Activated naive CD8-positive, alpha-beta T cell treated with anti-CD3 and anti-CD28 coated beads, Interleukin-2, amount 10 ng/mL, durations not matched to agents 7 days and 5 days (primary cell): ENCODE data around the gene TAGLN2. TPM values are rescaled to one million over a fixed set of nuclear protein-coding genes. Genes with fewer than 3 reads are reported as not detected.
"Not testable (repeated sequence)": the region's sequence is repeated elsewhere in the genome, so short reads cannot be mapped to it uniquely, and the experiment has no call there.

ENCODE experiments used
- ATAC-seq: fragments of 150-1000 bp; cut with Tn5 transposase; one replicate; pipeline ENCODE4 v1.10.0; 2021; ENCODE audit warnings: low read depth, moderate library complexity
- POLR2A ChIA-PET: fragments of 350-600 bp; sonication (Branson Sonifier 250); formaldehyde crosslinking; loops from one replicate; lab custom pipeline; 2021; ENCODE audit warnings: antibody characterized with exemption; lab: Charles Lee
- DNase-seq: peaks from one replicate; pipeline ENCODE4 v3.0.0; 2021
- H3K27ac Mint-ChIP-seq: one replicate; pipeline ENCODE4 v1.8.0; 2022; ENCODE audit warnings: mild to moderate bottlenecking, mixed read lengths
- H3K27me3 Mint-ChIP-seq: one replicate; pipeline ENCODE4 v1.8.0; 2022; ENCODE audit warnings: mild to moderate bottlenecking, moderate library complexity, mixed read lengths
- H3K36me3 Mint-ChIP-seq: one replicate; pipeline ENCODE4 v1.8.0; 2021; ENCODE audit warnings: mild to moderate bottlenecking, mixed read lengths
- H3K4me1 Mint-ChIP-seq: one replicate; pipeline ENCODE4 v1.8.0; 2021; ENCODE audit warnings: mixed read lengths
- H3K4me3 Mint-ChIP-seq: one replicate; pipeline ENCODE4 v1.8.0; 2022; ENCODE audit warnings: mild to moderate bottlenecking, moderate library complexity, mixed read lengths
- H3K9me3 Mint-ChIP-seq: one replicate; pipeline ENCODE4 v1.8.0; 2021; ENCODE audit warnings: mixed read lengths
- total RNA-seq, 2 experiments: library from RNA; stranded (reverse); gene quantifications; one replicate each; pipeline ENCODE4 v1.2.3, GENCODE V29; 2021

TAGLN2 gene
- total RNA-seq, 2 experiments from 2014 or later = 384 to 388 TPM

DNA sequence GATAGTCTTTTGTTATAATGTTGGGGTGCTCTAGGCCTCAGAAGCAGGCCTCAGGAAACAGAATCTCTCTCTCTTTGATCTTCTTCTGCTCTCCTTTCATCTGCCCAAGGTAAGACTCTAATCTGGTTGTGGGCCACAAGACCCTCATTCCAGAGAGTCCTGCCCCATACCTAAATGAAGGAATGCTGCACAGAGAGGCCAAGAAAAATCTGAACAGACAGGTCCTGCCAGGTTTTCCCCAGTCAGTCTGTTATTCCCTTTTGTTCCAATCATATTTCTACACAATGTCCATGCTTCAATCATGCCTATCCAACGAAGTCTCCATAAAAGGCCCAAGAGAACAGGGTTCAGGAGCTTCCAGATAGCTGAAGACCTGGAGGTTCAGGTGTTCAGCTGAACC lies 18.3 kb downstream of the TAGLN2 start:
- DNase-seq = no peak
- H3K4me1 Mint-ChIP-seq = peaks cover 30% of the 10 kb centered on the region
- H3K36me3 Mint-ChIP-seq = peaks cover 6% of the 10 kb centered on the region
- H3K27me3 Mint-ChIP-seq = no peaks in the 10 kb centered on the region
- no peaks in the 10 kb centered on the region for H3K9me3 Mint-ChIP-seq
- H3K27ac Mint-ChIP-seq = no peak overlapping the region
- POLR2A ChIA-PET = interaction anchor here (2.6 kb wide), 1 partner anchor 17 kb away, joined by 11 read pairs; the partner anchor contains the start of gene TAGLN2
- ATAC-seq = no peak
- no peak overlapping the region for H3K4me3 Mint-ChIP-seq

DNA sequence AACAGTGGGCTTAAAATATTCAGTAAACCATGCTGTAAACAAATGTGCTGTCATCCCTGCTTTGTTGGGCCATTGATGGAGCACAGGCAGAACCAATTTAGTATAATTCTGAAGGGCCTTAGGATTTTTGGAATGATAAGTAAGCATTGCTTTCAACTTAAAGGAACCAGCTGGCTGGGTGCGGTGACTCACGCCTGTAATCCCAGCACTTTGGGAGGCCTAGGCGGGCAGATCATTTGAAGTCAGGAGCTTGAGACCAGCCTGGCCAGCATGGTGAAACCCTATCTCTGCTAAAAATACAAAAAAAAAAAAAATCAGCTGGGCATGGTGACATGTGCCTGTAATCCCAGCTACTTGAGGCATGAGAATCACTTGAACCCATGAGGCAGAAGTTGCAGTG lies 21.3 kb downstream of the TAGLN2 start:
- H3K27me3 Mint-ChIP-seq = not testable (repeated sequence)

DNA sequence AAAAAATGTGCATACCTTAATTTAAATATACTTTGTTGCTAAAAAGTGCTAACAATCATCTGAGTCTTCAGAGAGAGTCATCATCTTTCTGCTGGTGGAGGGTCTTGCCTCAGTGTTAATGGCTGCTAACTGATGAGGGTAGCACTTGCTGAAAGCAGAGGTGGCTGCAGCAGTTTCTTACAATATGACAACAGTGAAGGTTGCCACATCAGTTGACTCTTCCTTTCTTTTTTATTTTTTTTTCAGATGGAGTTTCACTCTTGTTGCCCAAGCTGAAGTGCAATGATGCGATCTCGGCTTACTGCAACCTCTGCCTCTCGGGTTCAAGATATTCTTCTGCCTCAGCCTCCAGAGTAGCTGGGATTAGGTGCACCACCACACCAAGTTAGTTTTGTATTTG lies 22.8 kb downstream of the TAGLN2 start:
- DNase-seq = no peak
- no peak for ATAC-seq
- POLR2A ChIA-PET = no interaction called here
- H3K9me3 Mint-ChIP-seq = no peaks in the 10 kb centered on the region
- H3K27ac Mint-ChIP-seq = no peak overlapping the region
- peaks cover 6% of the 10 kb centered on the region for H3K36me3 Mint-ChIP-seq
- no peak overlapping the region for H3K4me3 Mint-ChIP-seq
- peaks cover 3% of the 10 kb centered on the region for H3K4me1 Mint-ChIP-seq
- H3K27me3 Mint-ChIP-seq = peaks cover 7% of the 10 kb centered on the region

More for the DNA sequence above, 21.3 kb downstream of the TAGLN2 start:
- ATAC-seq, H3K4me1 Mint-ChIP-seq, H3K27ac Mint-ChIP-seq, H3K4me3 Mint-ChIP-seq, H3K9me3 Mint-ChIP-seq, H3K36me3 Mint-ChIP-seq, DNase-seq: not testable (repeated sequence)
- POLR2A ChIA-PET = interaction anchor here (0.7 to 1.0 kb wide), 3 partner anchors 9 to 28 kb away, joined by 3 to 6 read pairs (median 3); no protein-coding TSS in a partner anchor

DNA sequence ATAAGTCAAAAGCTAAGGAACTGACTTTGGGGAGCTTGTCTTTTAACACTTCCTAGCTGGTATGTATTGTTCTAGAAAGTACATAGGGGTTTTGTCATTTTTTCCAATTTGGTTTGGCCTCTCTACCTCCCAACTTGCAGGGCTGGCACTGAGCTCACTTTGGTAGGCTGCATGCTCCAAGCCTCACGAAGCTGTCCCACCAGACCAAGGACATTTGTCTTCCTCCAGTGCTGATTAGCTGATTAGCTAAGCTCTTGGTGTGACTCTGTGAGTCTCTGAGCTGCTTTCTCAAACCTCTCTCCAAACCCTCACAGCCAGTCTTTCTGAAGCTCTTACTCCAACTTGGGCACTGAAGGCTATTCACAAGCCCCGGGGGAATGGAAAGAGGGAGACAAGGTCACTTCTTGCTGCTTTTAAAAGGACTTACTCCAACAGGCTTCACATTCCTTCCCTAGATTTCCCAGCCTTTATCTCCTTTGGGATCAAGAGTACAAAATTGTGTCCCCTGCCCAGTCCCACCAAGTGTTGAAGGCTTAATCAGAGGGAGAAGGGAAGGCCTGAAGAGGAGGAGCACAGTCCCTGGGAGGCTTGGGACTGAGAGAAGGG lies 24.4 kb downstream of the TAGLN2 start:
- Mint-ChIP-seq H3K4me1 (no peaks in the 10 kb centered on the region), H3K27ac (no peak overlapping the region), H3K27me3 (peaks cover 12% of the 10 kb centered on the region), H3K9me3 (no peaks in the 10 kb centered on the region), H3K36me3 (peaks cover 3% of the 10 kb centered on the region), H3K4me3 (no peak overlapping the region)
- DNase-seq = no peak
- no peak for ATAC-seq
- POLR2A ChIA-PET = interaction anchor here (1.4 kb wide), 1 partner anchor 24 kb away, joined by 6 read pairs; the partner anchor contains the start of gene TAGLN2

DNA sequence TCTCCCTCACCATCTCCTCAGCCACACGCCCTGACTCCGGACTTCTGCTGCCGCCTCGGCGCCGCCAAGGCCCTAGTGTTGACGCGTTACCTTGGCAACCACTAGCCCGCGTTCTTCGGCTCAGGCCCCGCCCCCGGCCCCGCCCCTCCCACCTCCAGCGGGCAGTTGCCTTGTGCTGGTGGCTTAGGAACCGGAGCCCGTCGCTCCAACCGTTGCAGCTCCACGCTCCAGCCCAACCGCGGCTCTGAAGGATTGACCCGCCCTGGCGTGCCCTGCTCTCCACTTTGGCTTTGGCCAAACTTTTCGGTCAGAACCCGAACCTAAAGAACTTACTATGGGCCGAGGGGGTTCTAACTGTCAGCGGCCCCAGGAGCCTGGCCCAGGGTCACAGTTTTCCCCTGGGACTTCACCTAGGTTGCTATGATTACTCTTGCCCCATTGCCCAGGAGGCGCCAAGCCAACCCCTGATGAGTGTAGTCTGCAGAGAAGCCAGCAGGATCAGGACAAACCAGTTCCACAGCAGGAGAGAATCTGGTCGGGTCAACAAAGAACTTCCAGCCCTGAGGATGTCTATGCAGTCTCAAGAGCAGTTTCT lies 25.1 kb downstream of the TAGLN2 start, which contains the start of gene CFAP45:
Gene CFAP45, minus strand, starts transcription at position 80 of the 595 bp plus-strand sequence. Its CDS starts 67 bp downstream, at position 13.
- POLR2A ChIA-PET = interaction anchor here (1.4 kb wide), 1 partner anchor 25 kb away, joined by 6 read pairs; the partner anchor contains the start of gene TAGLN2
- no peak within 1 kb of the TSS for H3K27ac Mint-ChIP-seq
- ATAC-seq (no peak), DNase-seq (no peak)
- peaks cover 12% of the 10 kb centered on the region for H3K27me3 Mint-ChIP-seq
- no peaks in the 10 kb centered on the region for H3K9me3 Mint-ChIP-seq
- H3K4me3 Mint-ChIP-seq = no peak within 1 kb of the TSS
- no peaks in the 10 kb centered on the region for H3K4me1 Mint-ChIP-seq
- H3K36me3 Mint-ChIP-seq = peaks cover 3% of the 10 kb centered on the region

DNA sequence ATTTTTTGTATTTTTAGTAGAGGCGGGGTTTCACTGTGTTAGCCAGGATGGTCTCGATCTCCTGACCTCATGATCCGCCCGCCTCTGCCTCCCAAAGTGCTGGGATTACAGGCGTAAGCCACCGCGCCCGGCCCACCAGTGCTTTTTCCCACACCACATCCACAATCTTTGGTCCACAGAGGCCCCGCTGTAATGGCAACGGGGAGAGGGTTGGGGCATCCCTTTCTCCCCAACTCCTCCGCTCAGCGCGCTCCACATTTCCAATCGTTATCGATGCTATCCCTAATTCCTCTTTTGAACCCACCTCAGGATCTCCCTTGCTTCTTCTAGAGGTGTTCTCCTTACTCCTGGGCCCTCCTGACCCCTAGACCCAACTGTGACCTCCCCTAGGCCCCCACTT lies 25.7 kb downstream of the TAGLN2 start:
- peaks cover 15% of the 10 kb centered on the region for H3K27me3 Mint-ChIP-seq
- not testable (repeated sequence) for DNase-seq, H3K4me3 Mint-ChIP-seq, ATAC-seq, H3K4me1 Mint-ChIP-seq, H3K27ac Mint-ChIP-seq, H3K9me3 Mint-ChIP-seq, H3K36me3 Mint-ChIP-seq
- POLR2A ChIA-PET = interaction anchor here (1.4 kb wide), 1 partner anchor 25 kb away, joined by 6 read pairs; the partner anchor contains the start of gene TAGLN2

DNA sequence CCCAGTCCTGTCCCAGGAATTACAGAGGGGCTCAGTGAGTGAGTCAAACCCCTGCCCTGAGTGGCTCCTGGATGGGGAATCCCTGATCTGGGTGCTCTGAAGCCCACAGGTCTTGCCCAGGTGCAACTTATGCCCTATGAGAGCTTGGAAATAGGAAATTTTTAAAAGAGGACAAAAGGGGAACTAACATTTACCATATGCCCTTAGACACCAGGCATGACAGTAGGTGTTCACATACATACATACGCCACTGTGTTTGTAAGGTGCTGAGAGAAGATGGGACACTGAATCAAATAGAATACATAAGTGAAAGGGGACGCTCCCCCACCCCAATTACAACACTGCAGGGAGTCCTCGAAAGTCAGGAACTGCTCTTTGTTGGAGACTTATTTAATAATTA lies 26.8 kb downstream of the TAGLN2 start:
- ATAC-seq (no peak), DNase-seq (no peak)
- Mint-ChIP-seq H3K27me3 (peaks cover 15% of the 10 kb centered on the region), H3K4me1 (no peaks in the 10 kb centered on the region), H3K27ac (no peak overlapping the region), H3K4me3 (no peak overlapping the region), H3K9me3 (no peaks in the 10 kb centered on the region), H3K36me3 (no peaks in the 10 kb centered on the region)
- POLR2A ChIA-PET = no interaction called here

DNA sequence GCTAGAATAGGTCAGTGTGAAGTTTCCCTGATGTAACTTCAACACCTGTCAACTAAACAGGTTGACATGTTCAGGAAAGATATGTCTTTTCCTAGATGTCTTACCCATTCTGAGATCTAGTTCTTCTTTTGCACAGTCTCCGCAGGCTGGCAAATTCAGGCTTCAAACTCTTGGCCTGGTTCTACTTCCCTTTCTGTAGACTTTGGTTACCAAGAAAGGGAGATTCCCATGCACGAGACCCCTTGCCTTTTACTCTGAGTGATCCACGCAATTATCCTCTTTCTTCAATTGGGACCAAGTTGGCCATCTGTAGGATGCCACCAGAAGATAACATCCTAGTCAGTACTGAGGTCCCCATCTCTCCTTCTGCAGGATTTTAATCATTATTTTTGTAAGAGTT lies 27.3 kb downstream of the TAGLN2 start:
- H3K4me1 Mint-ChIP-seq = no peaks in the 10 kb centered on the region
- POLR2A ChIA-PET = no interaction called here
- DNase-seq (no peak), ATAC-seq (no peak)
- no peaks in the 10 kb centered on the region for H3K9me3 Mint-ChIP-seq
- H3K36me3 Mint-ChIP-seq = no peaks in the 10 kb centered on the region
- H3K27ac Mint-ChIP-seq = no peak overlapping the region
- H3K4me3 Mint-ChIP-seq = no peak overlapping the region
- peaks cover 15% of the 10 kb centered on the region for H3K27me3 Mint-ChIP-seq

DNA sequence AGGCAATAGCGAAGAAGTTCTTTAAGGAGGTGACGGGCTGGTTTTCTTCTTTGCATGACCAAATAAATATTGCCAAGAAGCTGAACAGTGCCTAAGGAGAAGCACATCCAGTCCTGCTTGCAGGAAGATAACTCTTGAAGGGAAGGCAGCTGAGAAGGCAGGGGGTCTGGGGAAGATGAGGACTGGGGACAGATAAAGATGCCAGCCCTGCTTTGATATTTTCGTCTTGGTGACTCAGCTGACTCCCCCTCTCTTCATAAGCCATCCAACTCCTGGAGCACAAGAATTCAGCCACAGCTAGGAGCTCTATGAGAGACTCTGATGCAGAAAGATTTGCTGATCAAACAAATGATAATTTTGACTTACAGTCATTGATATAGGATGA lies 28.8 kb downstream of the TAGLN2 start:
- ATAC-seq = no peak
- Mint-ChIP-seq H3K4me3 (no peak overlapping the region), H3K27ac (no peak overlapping the region), H3K9me3 (no peaks in the 10 kb centered on the region), H3K36me3 (no peaks in the 10 kb centered on the region), H3K27me3 (peaks cover 15% of the 10 kb centered on the region), H3K4me1 (peaks cover 2% of the 10 kb centered on the region)
- no peak for DNase-seq
- POLR2A ChIA-PET = no interaction called here

DNA sequence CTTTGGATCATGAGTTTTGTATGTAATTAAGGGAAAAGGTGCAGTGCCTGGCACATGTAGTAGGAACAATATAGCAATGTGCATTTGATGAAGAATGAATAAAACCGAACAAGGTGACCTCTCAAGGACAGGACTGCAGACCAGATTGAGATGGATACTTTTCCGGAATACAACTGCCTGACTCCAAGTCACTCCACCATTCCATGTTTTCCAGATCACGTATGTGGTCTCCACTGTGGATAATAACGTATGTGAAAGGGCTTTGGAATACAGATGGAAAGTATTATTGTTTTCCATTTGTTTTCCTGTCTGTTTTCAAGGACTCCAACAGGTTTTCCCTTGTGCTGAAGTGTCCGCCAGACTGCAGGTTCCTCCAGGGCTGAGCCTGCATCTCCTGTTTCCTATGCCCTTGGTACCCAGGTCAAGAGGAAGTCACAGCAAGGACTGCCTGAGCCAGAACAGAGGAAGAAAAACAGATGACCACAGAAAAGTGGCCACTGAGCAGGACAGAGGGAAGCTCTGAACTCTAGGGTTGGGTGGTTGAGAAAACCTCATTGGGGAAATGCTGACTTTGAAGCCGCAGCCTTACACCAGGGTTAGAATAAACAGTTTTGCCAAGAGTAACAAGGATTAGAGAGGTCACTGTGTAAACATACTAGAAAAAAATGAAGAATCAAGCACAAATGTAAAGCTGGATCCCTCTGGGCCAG lies 29.3 kb downstream of the TAGLN2 start:
- DNase-seq (no peak), ATAC-seq (no peak)
- Mint-ChIP-seq H3K27ac (no peak overlapping the region), H3K4me1 (peaks cover 4% of the 10 kb centered on the region), H3K36me3 (no peaks in the 10 kb centered on the region), H3K4me3 (no peak overlapping the region), H3K27me3 (peaks cover 13% of the 10 kb centered on the region), H3K9me3 (no peaks in the 10 kb centered on the region)
- POLR2A ChIA-PET = no interaction called here

DNA sequence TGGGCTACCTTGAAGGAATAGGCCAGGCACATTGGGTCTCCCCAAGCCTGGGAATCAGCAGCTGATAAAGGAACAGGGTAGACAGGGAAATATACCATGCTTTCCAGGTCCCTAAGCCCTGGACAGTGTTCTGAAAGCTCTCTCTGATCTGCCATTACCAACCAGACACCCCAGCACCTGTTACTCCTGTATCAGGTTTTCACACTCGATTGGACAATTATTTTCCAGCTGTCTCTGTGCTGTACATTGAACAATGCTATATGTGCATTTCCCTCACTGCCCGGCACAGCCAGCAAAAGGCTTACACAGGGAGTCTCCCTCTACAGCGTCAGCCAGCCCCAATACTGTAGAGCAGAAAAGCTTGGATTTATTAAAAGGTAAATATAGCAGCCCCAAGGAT lies 30.0 kb downstream of the TAGLN2 start:
- Mint-ChIP-seq H3K36me3 (no peaks in the 10 kb centered on the region), H3K4me1 (peaks cover 6% of the 10 kb centered on the region), H3K27me3 (peaks cover 10% of the 10 kb centered on the region), H3K27ac (no peak overlapping the region), H3K9me3 (no peaks in the 10 kb centered on the region), H3K4me3 (no peak overlapping the region)
- ATAC-seq (no peak), DNase-seq (no peak)
- POLR2A ChIA-PET = interaction anchor here (0.7 to 1.0 kb wide), 2 partner anchors 9 to 95 kb away, joined by 3 read pairs; no protein-coding TSS in a partner anchor

DNA sequence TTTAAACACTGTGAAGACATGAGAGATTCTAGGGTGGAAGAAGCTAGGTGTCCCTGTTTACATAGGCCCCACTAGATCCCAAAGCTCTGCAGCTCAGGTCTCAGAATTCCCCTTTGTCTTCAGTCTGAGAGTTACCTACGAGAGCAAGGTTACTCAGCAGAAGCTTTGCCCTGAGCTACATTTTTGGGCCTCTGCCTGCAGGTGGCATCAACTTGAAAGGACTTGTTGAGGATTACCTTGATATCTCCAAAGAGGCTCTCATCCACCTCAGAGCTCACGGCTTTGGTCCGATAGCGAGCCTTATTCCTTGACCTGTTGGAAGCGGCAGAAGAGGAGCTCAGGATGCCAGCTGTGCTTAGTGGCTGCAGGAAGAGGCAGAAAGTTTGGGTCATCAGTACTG lies 32.4 kb downstream of the TAGLN2 start:
- Mint-ChIP-seq H3K4me1 (peaks cover 14% of the 10 kb centered on the region), H3K36me3 (no peaks in the 10 kb centered on the region), H3K27me3 (peaks cover 8% of the 10 kb centered on the region), H3K27ac (no peak overlapping the region), H3K4me3 (no peak overlapping the region), H3K9me3 (no peaks in the 10 kb centered on the region)
- POLR2A ChIA-PET = interaction anchor here (0.6 to 2.4 kb wide), 6 partner anchors 30 to 115 kb away, joined by 3 to 24 read pairs (median 5); partner anchors contain the start of gene TAGLN2
- ATAC-seq = no peak
- no peak for DNase-seq
